H9 (cell line): ENCODE measurements around the gene SBK2. TPM values are rescaled to one million over a fixed set of nuclear protein-coding genes. Genes with fewer than 3 reads are reported as not detected.
A peak's percentile ranks its signal among the peaks of the same experiment; 100 is the strongest.

Source experiments
- DNase-seq: peaks from one replicate; pipeline ENCODE4 v3.0.0-alpha.2; 2017
- H2AFZ ChIP-seq: one replicate; pipeline ENCODE4 v1.6.1; 2013; ENCODE audit warnings: mild to moderate bottlenecking, low read length, control low read depth, moderate library complexity
- H2AK5ac ChIP-seq: 2 replicates; pipeline ENCODE4 v1.6.1; 2013; ENCODE audit warnings: low read length, control low read depth, mixed read lengths; ENCODE audit not compliant: insufficient read length
- H2BK120ac ChIP-seq: one replicate; pipeline ENCODE4 v1.6.1; 2013; ENCODE audit warnings: low read depth, mild to moderate bottlenecking, low read length, control low read depth, inconsistent platforms; ENCODE audit not compliant: poor library complexity, severe bottlenecking
- H2BK12ac ChIP-seq: 2 replicates; pipeline ENCODE4 v1.6.1; 2013; ENCODE audit warnings: low read length, control low read depth, mixed read lengths, low read depth; ENCODE audit not compliant: insufficient read length
- H2BK15ac ChIP-seq: 2 replicates; pipeline ENCODE4 v1.6.1; 2013; ENCODE audit warnings: low read depth, low read length, control low read depth
- H2BK20ac ChIP-seq: one replicate; pipeline ENCODE4 v1.6.1; 2013; ENCODE audit warnings: low read depth, mild to moderate bottlenecking, low read length, control low read depth, inconsistent platforms; ENCODE audit not compliant: poor library complexity, severe bottlenecking
- H2BK5ac ChIP-seq: 2 replicates; pipeline ENCODE4 v1.6.1; 2013; ENCODE audit warnings: low read length, control low read depth, mixed read lengths; ENCODE audit not compliant: insufficient read length
- H3K14ac ChIP-seq: 2 replicates; pipeline ENCODE4 v1.6.1; 2013; ENCODE audit warnings: low read length, control low read depth; ENCODE audit not compliant: insufficient read depth
- H3K18ac ChIP-seq: 2 replicates; pipeline ENCODE4 v1.6.1; 2013; ENCODE audit warnings: low read depth, mild to moderate bottlenecking, mixed read lengths, low read length, control low read depth; ENCODE audit not compliant: insufficient read length
- H3K23ac ChIP-seq: 2 replicates; pipeline ENCODE4 v1.6.1; 2013; ENCODE audit warnings: low read length, control low read depth, mixed read lengths, low read depth; ENCODE audit not compliant: insufficient read length
- H3K23me2 ChIP-seq: 2 replicates; pipeline ENCODE4 v1.6.1; 2013; ENCODE audit warnings: low read depth, mild to moderate bottlenecking, mixed read lengths, low read length, control low read depth; ENCODE audit not compliant: insufficient read length, poor library complexity, severe bottlenecking
- H3K27ac ChIP-seq: 2 replicates; pipeline ENCODE4 v1.5.1; 2013; ENCODE audit warnings: low read length, control low read depth, mixed read lengths, low read depth; ENCODE audit not compliant: insufficient read length
- H3K27me3 ChIP-seq: 2 replicates; pipeline ENCODE4 v1.6.1; 2013; ENCODE audit warnings: low read length, control low read depth, inconsistent platforms; ENCODE audit not compliant: insufficient read depth
- H3K4ac ChIP-seq: 2 replicates; pipeline ENCODE4 v1.6.1; 2013; ENCODE audit warnings: low read depth, mild to moderate bottlenecking, control low read depth, inconsistent platforms, low read length, moderate library complexity
- H3K4me1 ChIP-seq: 2 replicates; pipeline ENCODE4 v1.6.1; 2013; ENCODE audit warnings: low read length, control low read depth, inconsistent platforms; ENCODE audit not compliant: insufficient read depth
- H3K4me2 ChIP-seq: 2 replicates; pipeline ENCODE4 v1.6.1; 2013; ENCODE audit warnings: low read length, control low read depth, mixed read lengths; ENCODE audit not compliant: insufficient read length, insufficient read depth
- H3K56ac ChIP-seq: 2 replicates; pipeline ENCODE4 v1.6.1; 2013; ENCODE audit warnings: low read depth, mild to moderate bottlenecking, mixed read lengths, low read length, control low read depth; ENCODE audit not compliant: insufficient read length
- H3K79me1 ChIP-seq: 2 replicates; pipeline ENCODE4 v1.6.1; 2013; ENCODE audit warnings: low read depth, mild to moderate bottlenecking, moderate library complexity, low read length, control low read depth, inconsistent platforms; ENCODE audit not compliant: insufficient read depth, poor library complexity, severe bottlenecking
- H3K79me2 ChIP-seq: 2 replicates; pipeline ENCODE4 v1.6.1; 2013; ENCODE audit warnings: low read length, control low read depth, inconsistent platforms; ENCODE audit not compliant: insufficient read depth
- H3K9ac ChIP-seq: 2 replicates; pipeline ENCODE4 v1.6.1; 2013; ENCODE audit warnings: low read length, control low read depth, mixed read lengths; ENCODE audit not compliant: insufficient read length; ENCODE audit errors: extremely low read depth
- H3K9me3 ChIP-seq: one replicate; pipeline ENCODE4 v1.6.1; 2013; ENCODE audit warnings: low read depth, low read length, inconsistent platforms; ENCODE audit not compliant: control insufficient read depth
- H3T11ph ChIP-seq: one replicate; pipeline ENCODE4 v1.6.1; 2013; ENCODE audit warnings: mild to moderate bottlenecking, low read length, control low read depth, inconsistent platforms
- H4K20me1 ChIP-seq: one replicate; pipeline ENCODE4 v1.6.1; 2013; ENCODE audit not compliant: control insufficient read depth, insufficient read length, insufficient read depth
- H4K5ac ChIP-seq: 2 replicates; pipeline ENCODE4 v1.6.1; 2013; ENCODE audit warnings: low read depth, mild to moderate bottlenecking, mixed read lengths, low read length, control low read depth; ENCODE audit not compliant: insufficient read length
- H4K8ac ChIP-seq: replicated peaks from 2 replicates; pipeline ENCODE4 v1.6.1; 2013; ENCODE audit warnings: low read length, control low read depth, mixed read lengths, low read depth; ENCODE audit not compliant: insufficient read length
- H4K91ac ChIP-seq: 2 replicates; pipeline ENCODE4 v1.6.1; 2013; ENCODE audit warnings: low read depth, mild to moderate bottlenecking, moderate library complexity, mixed read lengths, low read length, control low read depth; ENCODE audit not compliant: insufficient read length
- H3K27ac Mint-ChIP-seq, 3 experiments: 2 replicates in 2 of 3; 3 replicates in 1 of 3; pipeline ENCODE4 v1.8.0; 2020 to 2021; ENCODE audit warnings: mixed read lengths in 3 of 3, mild to moderate bottlenecking in 1 of 3, moderate library complexity in 1 of 3
- H3K27me3 Mint-ChIP-seq: 2 replicates; pipeline ENCODE4 v1.8.0; 2021; ENCODE audit warnings: low read depth, mild to moderate bottlenecking, moderate library complexity, mixed read lengths
- H3K36me3 Mint-ChIP-seq, 3 experiments: 2 replicates in 2 of 3; 3 replicates in 1 of 3; pipeline ENCODE4 v1.8.0; 2020 to 2021; ENCODE audit warnings: low read depth in 3 of 3, mixed read lengths in 3 of 3; ENCODE audit not compliant: insufficient read depth in 1 of 3
- H3K4me1 Mint-ChIP-seq, 2 experiments: 2 replicates each; pipeline ENCODE4 v1.8.0; 2020; ENCODE audit warnings: mixed read lengths in 2 of 2
- H3K4me3 Mint-ChIP-seq, 2 experiments: 2 replicates in 1 of 2; 3 replicates in 1 of 2; pipeline ENCODE4 v1.8.0; 2020 to 2021; ENCODE audit warnings: mild to moderate bottlenecking in 2 of 2, mixed read lengths in 2 of 2, moderate library complexity in 1 of 2
- H3K9me3 Mint-ChIP-seq, 2 experiments: 2 replicates in 1 of 2; 3 replicates in 1 of 2; pipeline ENCODE4 v1.8.0; 2020; ENCODE audit warnings: mild to moderate bottlenecking in 2 of 2, mixed read lengths in 2 of 2, moderate library complexity in 1 of 2
- WGBS: extraction: QIAGEN DNeasy Blood & Tissue Kit; methylation state at CpG from one replicate; pipeline ENCODE4 v1.1.7; 2013; ENCODE audit warnings: missing lambda C conversion rate, low lambda C conversion rate, mixed read lengths; ENCODE audit not compliant: insufficient read length; ENCODE audit errors: extremely low coverage; 5-methylcytosine and 5-hydroxymethylcytosine counted together
- total RNA-seq: library from RNA; stranded (reverse); gene quantifications from 2 replicates; pipeline ENCODE4 v1.2.1, GENCODE V29; 2021
- TF ChIP-seq, protein P1 (sequence below): fragments of 200-600 bp; sonication (generic); conservative IDR thresholded peaks from 3 replicates; pipeline ENCODE4 v1.8.0; 2021; ENCODE audit warnings: antibody characterized with exemption, mild to moderate bottlenecking

SBK2 gene
- total RNA-seq, 1 experiment from 2014 or later: 2.8 TPM

GRCh38 chr19:55579766-55580621 is 43.1 kb upstream of the SBK2 start:
- Histone ChIP-seq H2AFZ (no peak overlapping the region), H4K91ac (no peak overlapping the region), H4K5ac (no peak overlapping the region), H3K4me2 (peak overlapping the region; percentile 76), H3K14ac (peak overlapping the region; percentile 89; the same call in 1 of the 2 replicates), H3K79me1 (peaks cover 3% of the 10 kb centered on the region), H2BK5ac (no peak overlapping the region), H3K23ac (no peak overlapping the region), H3K4ac (no peak overlapping the region), H2BK120ac (no peak overlapping the region), H3K23me2 (no peaks in the 10 kb centered on the region), H3T11ph (no peak overlapping the region), H3K4me1 (no peaks in the 10 kb centered on the region), H2BK20ac (no peak overlapping the region), H3K18ac (peak overlapping the region; percentile 91), H4K8ac (no peak overlapping the region), H2BK12ac (no peak overlapping the region), H3K27me3 (no peaks in the 10 kb centered on the region), H3K9ac (peak overlapping the region; percentile 88), H2AK5ac (no peak overlapping the region), H3K9me3 (no peaks in the 10 kb centered on the region), H3K79me2 (peaks cover 1% of the 10 kb centered on the region; the same call in 1 of the 2 replicates), H4K20me1 (no peaks in the 10 kb centered on the region), H3K56ac (no peak overlapping the region), H2BK15ac (no peak overlapping the region), H3K27ac (no peak overlapping the region)
- no CpG with 5 or more reads among the region's 20 CpGs for WGBS
- TF ChIP-seq, protein P1, sequence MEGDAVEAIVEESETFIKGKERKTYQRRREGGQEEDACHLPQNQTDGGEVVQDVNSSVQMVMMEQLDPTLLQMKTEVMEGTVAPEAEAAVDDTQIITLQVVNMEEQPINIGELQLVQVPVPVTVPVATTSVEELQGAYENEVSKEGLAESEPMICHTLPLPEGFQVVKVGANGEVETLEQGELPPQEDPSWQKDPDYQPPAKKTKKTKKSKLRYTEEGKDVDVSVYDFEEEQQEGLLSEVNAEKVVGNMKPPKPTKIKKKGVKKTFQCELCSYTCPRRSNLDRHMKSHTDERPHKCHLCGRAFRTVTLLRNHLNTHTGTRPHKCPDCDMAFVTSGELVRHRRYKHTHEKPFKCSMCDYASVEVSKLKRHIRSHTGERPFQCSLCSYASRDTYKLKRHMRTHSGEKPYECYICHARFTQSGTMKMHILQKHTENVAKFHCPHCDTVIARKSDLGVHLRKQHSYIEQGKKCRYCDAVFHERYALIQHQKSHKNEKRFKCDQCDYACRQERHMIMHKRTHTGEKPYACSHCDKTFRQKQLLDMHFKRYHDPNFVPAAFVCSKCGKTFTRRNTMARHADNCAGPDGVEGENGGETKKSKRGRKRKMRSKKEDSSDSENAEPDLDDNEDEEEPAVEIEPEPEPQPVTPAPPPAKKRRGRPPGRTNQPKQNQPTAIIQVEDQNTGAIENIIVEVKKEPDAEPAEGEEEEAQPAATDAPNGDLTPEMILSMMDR: no peak
- Mint-ChIP-seq H3K36me3 (peaks cover 9 to 25% (median 19%) of the 10 kb centered on the region in 3 experiments), H3K9me3 (no peaks in the 10 kb centered on the region), H3K4me3 (peak overlapping the region; percentile 89 to 95), H3K4me1 (peaks cover 9 to 15% of the 10 kb centered on the region in 2 experiments), H3K27ac (peak overlapping the region; percentile 10 to 93 (median 92); a peak in 5 of 7 replicates), H3K27me3 (peaks cover 6% of the 10 kb centered on the region)
- peak; percentile 59 for DNase-seq
